ENCODE data around the gene ZWILCH.
A peak's percentile ranks its signal among the peaks of the same experiment; 100 is the strongest.

The ZWILCH gene

DNA sequence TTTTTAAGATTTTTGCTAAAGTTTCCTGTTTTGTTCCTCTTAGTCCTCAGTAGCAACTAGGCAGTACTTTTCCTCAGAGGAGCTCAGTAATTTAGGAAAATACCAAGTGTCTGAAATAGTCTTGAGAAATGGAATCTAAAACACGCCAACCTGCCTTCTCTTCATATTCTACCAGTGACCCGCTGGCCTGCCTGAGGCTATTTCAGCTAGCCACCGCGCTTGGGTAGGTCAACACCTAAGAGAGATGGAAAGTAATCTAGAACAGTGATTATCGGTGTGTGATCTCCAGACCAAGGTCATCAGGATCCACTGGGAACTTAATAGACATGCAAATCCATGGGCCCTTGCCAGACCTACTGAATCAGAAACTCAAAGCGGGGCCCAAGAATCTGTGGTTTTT, 53.1 kb downstream of the ZWILCH start:
- DNase-seq = no peak

DNA sequence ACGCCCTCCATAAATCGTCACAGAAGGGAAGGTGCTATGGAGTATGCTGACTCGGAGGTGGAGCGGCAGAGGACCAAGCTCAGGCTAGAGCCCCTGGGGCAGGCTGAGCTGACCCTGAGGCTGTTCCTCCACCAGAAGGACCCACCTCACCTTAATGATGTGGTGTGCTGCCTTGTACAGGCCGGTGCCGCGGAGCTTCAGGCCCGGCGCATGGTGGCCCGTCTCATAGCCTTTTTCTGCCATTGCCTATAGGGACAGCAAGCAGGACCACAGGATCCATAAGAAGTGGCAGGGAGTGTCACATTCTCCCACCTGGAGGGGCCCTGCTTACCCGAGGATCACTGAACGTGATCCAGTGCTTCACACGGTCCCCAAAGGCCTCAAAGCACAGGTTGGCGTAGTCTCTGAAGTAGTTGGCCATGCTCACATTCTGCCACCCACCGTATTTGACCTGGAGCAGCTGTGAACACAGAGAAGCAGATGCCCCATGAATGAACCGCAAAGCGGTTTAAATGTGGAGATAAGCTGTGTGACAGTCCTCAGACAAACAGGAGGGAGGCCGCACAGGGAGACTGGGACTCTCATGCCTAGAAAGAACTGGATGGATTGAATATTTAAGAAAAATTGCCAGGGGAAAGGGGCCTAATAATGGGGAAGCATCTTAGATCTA, 55.9 kb downstream of the ZWILCH start:
- DNase-seq = no peak

DNA sequence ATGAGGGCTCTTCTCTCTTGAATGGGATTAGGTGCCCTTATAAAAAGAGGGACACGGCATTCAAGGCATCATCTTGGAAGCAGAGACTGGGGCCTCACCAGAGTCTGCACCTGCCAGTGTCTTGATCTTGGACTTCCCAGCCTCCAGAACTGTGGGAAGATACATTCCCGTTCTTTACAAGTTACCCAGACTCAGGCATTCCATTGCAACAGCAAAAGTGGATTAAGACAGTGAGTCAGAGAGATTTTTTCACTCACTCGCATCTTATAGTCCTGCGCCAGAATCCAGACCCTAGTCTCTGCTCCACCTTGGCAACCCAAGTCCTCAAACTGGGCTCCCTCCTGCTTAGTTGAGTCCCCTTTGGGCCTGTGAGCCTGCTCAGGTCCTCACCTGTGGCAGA, 58.0 kb downstream of the ZWILCH start:
- DNase-seq = no peak

DNA sequence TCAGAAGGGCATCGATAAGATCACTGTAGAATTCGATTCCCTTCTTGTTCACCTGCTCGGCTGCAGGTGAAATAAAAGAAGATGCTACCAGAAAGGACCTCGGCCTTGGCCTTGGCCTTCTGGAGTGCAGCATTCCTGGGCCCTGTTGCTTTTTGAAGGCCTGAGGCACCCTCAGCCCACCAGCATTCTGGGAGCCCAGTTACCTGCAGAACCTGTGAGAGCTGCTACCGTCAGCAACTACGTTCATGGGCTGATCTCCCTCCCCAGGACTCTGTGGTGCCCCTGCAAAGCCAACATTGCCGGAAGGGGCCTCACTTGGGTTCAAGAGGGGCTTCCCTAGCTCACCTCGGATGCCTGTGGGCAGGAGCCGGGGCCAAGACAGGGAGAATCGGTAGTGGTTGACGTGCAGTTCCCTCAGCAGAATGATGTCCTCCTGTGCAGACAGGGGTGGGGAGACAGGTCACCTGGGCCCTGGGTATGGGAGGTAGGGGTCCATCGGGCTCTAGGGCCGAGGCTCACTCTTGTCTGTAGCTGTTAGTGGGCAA, 58.5 kb downstream of the ZWILCH start:
- DNase-seq = no peak

DNA sequence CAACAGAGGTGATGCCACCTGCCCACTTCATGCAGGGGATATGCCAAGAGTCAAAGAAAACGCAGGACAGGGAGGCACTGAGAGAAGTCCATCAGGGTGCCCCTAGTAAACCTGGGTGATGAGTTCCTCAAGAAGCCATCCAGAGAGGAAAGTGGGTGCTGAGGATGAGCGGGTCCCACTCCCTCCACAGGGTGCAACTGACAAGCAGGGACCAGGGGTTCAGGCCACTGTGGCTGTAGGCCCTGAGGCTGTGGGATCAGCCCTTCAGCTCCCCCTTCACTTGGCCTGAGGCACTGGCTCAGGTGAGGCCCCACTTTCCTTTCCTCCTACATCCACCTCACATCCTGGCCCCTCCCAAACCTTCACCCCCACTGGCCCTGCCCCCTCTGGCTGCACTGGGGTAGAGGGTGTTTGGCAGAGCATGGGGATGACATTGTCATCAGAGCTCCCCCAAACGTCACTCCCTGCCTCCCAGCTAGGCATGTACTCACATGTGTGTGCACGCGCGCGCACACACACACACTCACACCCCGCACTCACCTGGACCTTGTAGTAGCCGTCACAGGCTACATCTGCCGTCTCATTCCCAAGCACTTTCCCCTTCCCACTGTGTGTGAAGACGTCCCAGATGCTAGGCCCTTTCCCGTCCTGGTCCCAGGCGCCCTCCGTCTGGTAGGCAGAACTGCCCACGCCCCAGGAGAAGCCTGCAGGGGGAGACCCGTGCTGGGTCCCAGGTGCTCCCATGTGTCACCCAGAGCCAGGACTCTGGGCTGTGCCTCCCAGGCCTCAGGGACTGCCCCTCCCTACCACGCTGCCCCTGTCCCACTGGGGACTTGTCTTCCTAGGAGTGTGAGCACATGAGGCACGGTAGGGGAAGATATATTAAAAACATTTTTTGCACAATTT, 59.3 kb downstream of the ZWILCH start:
- no peak for DNase-seq

DNA sequence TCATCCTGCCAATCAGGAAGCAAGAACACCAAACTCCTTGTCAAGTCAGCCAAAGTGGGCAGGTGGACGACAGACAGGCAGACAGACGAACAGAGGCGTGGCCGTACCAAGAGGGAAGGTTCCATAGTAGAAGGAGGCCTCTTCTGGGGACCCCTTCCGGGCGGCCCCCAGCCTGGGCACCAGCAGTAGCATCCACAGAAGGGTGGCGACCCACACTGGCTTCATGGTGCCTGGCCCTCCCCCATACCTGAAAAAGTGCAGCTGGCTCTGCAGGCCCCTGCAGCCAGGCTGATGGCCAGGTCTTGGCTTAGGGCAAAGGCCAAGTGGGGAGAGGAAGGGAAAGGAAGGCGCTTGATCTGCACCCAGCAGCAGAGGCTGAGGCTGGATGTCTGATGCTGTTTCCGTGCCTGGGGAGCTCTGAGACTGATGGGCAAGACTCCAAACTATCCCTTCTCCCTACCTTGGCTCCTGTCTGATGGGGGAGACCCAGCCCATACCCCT, 60.1 kb downstream of the ZWILCH start:
- no peak for DNase-seq

GRCh38 chr15:66565741-66566144, 60.6 kb downstream of the ZWILCH start, which contains the start of gene LCTL:
Gene LCTL (minus strand): TSS chr15:66565998. CDS start chr15:66565365, 633 bp downstream.
- DNase-seq = no peak

- DNase-seq = peak; percentile 53 to 66
Observed at GRCh38 chr15:66566963-66567531, 61.9 kb downstream of the ZWILCH start.

GRCh38 chr15:66567897-66568296, 62.8 kb downstream of the ZWILCH start:
- no peak for DNase-seq

GRCh38 chr15:66569461-66570137, 64.5 kb downstream of the ZWILCH start:
- DNase-seq = no peak

DNA sequence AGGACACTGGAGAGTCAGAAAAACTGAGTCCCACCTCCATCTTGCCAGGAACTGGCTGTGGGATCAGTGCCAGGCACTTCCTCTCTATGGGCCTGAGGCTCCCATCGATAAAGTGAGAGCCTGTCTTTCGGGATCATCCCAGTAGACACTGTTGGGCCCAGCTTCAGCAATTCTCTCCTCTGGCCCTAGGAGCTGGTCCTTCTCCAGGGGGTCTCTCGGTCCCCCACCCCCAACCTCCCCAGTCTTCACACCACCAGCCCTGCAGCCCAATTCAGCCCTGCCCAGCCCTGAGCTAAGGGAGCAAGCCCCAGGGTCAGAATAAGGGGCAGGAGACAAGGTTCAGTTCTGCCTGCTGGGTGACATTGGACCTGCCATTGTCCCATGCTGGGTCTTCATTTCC, 65.2 kb downstream of the ZWILCH start:
- no peak for DNase-seq

- no peak for DNase-seq
Observed at GRCh38 chr15:66570842-66571478, 65.8 kb downstream of the ZWILCH start.

DNA sequence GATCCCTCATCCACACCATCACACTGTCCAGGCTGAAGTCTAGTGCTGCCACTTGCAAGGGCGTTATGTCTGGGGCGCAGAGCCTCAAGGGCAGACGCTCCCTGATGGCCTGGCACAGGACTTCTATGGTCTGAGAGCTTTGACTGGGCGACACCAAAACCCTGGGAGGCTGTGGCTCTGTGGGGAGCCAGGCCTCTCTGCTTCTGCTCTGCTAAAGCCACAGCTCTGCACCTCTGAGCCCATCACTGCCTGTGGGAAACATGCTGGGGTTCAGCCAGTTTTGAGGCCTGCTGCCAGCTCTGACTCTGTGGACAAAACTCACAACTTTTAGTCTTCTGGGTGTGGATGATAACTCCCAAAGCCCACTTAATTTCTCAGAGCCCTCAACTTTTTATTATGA, 67.0 kb downstream of the ZWILCH start:
- no peak for DNase-seq

DNA sequence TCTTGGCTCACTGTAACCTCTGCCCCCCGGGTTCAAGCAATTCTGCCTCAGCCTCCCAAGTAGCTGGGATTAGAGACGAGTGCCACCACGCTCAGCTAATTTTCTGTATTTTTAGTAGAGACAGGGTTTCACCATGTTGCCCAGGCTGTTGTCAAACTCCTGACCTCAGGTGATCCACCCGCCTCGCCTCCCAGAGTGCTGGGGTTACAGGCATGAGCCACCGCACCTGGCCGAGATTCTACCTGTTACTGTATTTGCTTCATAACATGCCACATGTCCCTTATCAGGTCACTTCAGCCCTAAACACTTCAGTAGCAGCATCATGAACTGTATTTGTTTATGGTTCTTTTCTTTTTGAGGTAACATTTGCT, 68.2 kb downstream of the ZWILCH start:
- DNase-seq = no peak

- DNase-seq = no peak
Observed at GRCh38 chr15:66573719-66574595, 68.8 kb downstream of the ZWILCH start.

GRCh38 chr15:66574596-66574950, 69.4 kb downstream of the ZWILCH start:
- DNase-seq = no peak

DNA sequence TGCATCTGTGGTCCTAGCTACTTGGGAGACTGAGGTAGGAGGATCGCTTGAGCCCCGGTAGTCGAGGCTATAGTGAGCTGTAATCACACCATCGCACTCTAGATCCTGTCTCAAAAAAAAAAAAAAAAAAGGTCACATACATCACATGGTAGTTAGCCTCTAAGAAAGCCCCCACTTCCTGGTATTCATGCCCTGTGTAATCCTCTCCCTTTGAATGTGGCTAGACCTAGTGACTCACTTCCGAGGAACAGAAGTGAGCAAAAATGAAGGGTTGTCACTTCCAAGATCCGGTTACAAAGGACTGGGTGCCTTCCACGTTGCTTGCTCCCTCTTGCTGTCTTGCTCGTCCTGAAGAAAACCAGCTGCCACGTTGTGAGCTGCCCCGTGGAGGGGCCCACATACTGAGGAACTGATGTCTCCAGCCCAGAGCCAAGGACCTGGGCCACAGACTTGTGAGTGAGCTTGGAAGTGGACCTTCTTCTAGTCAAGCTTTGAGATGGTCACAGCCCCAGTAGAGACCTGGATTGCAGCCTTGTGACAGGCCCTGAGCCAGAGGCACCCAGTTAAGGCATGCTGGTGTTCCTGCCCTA, 73.3 kb downstream of the ZWILCH start:
- DNase-seq = no peak

- DNase-seq = no peak
Observed at GRCh38 chr15:66580643-66581042, 75.5 kb downstream of the ZWILCH start.

- no peak for DNase-seq
Observed at GRCh38 chr15:66581972-66582537, 76.9 kb downstream of the ZWILCH start.

DNA sequence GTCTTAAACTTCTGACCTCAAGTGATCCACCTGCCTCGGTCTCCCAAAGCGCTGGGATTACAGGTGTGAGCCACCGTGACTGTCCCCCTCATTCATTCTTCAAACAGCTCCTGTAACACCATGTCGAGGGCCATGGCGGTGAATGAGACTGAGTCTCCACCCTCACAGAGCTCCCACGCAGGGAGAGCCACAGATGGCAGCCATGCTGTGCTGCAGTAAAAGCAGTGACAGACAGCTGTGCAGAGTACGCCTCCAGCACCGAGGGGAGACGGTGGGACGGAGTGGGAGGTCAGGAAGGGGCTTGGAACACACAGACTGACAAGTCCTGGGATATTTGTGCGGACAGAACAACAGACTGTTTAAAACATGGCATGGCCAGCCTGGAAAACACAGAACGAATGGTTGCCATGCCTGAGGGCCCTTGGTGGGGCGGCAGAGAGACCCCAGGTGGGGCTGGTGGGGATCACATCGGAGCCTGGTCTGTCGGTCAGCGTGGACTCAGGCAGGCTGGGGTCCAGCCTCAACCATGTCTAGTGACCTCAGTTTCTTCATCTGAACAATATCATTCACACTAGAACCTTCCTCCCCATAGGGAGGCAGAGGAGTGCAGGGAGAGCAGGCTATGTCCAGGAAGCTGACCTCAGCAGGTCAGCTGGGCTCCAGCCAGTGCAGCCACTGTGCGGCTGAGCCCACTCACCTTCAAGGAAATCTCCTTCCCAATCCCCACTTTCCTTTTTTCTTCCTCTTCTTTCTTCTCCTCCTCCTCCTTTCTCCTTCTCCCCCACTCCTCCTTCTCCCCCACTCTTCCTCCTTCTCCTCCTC, 81.2 kb downstream of the ZWILCH start:
- DNase-seq = no peak

All from stimulated activated CD4-positive, alpha-beta T cell treated with anti-CD3 and anti-CD28 coated beads, Interleukin-2, amount 100 ng/mL, for 24 hours (primary cell).